ENCODE data around the gene RAB36. TPM values are rescaled to one million over a fixed set of nuclear protein-coding genes. Genes with fewer than 3 reads are reported as not detected.
A peak's percentile ranks its signal among the peaks of the same experiment; 100 is the strongest.

The RAB36 gene
- polyA plus RNA-seq (ENCODE audit: insufficient read length in 3 of 3), result 10 to 100 TPM; 16.6 to 20.2 (median 20.0) TPM
- long read RNA-seq, donor 1, result 0 reads
- long read RNA-seq, donor 2, partial matches to known transcripts, result 0 of 4 reads
- long read RNA-seq, donor 2, other reads (novel, unspliced or antisense), result 0 of 4 reads
- long read RNA-seq, donor 3, partial matches to known transcripts, result 0 of 2 reads
- long read RNA-seq, donor 3, other reads (novel, unspliced or antisense), result 0 of 2 reads
- long read RNA-seq, donor 4, partial matches to known transcripts, result 0 of 2 reads
- long read RNA-seq, donor 4, other reads (novel, unspliced or antisense), result 0 of 2 reads
- long read RNA-seq, donor 5, partial matches to known transcripts, result 8 of 10 reads
- long read RNA-seq, donor 5, other reads (novel, unspliced or antisense), result 0 of 10 reads
- long read RNA-seq, donor 6, partial matches to known transcripts, result 34 of 36 reads
- long read RNA-seq, donor 6, other reads (novel, unspliced or antisense), result 0 of 36 reads
- long read RNA-seq, donor 7, partial matches to known transcripts, result 30 of 34 reads
- long read RNA-seq, donor 7, other reads (novel, unspliced or antisense), result 0 of 34 reads
- long read RNA-seq, donor 8, result 0 reads
- long read RNA-seq, donor 9, partial matches to known transcripts, result 0 of 4 reads
- long read RNA-seq, donor 9, other reads (novel, unspliced or antisense), result 0 of 4 reads
- long read RNA-seq, donor 10, transcript RAB36-201 (11 exons, 3,828 nt), result major isoform, 6 of 6 reads
- long read RNA-seq, donor 10, partial matches to known transcripts, result 0 of 6 reads
- long read RNA-seq, donor 10, other reads (novel, unspliced or antisense), result 0 of 6 reads
- long read RNA-seq, donor 11, transcript RAB36-201 (11 exons, 3,828 nt), result major isoform, 5 of 5 reads
- long read RNA-seq, donor 11, partial matches to known transcripts, result 0 of 5 reads
- long read RNA-seq, donor 11, other reads (novel, unspliced or antisense), result 0 of 5 reads
- long read RNA-seq, donor 12, partial matches to known transcripts, result 0 of 3 reads
- long read RNA-seq, donor 12, other reads (novel, unspliced or antisense), result 0 of 3 reads
- long read RNA-seq, donor 13, partial matches to known transcripts, result 0 of 2 reads
- long read RNA-seq, donor 13, other reads (novel, unspliced or antisense), result 0 of 2 reads
- long read RNA-seq, donor 14, transcript RAB36-201 (11 exons, 3,828 nt), result major isoform, 5 of 5 reads
- long read RNA-seq, donor 14, partial matches to known transcripts, result 0 of 5 reads
- long read RNA-seq, donor 14, other reads (novel, unspliced or antisense), result 0 of 5 reads
- long read RNA-seq, donor 15, partial matches to known transcripts, result 5 of 9 reads
- long read RNA-seq, donor 15, other reads (novel, unspliced or antisense), result 0 of 9 reads
- long read RNA-seq, donor 16, partial matches to known transcripts, result 0 of 1 reads
- long read RNA-seq, donor 16, other reads (novel, unspliced or antisense), result 0 of 1 reads

- peak; percentile 98 for DNase-seq
Observed at GRCh38 chr22:23144932-23145877, at the start of gene RAB36. Gene RAB36 (plus strand): TSS chr22:23145477. CDS start chr22:23146617, 1,140 bp downstream.

- no peak for DNase-seq
Observed at GRCh38 chr22:23095733-23096342, 49.4 kb upstream of the RAB36 start.

GRCh38 chr22:23097412-23098229, 47.7 kb upstream of the RAB36 start:
- no peak for DNase-seq

GRCh38 chr22:23098230-23098705, 47.0 kb upstream of the RAB36 start:
- DNase-seq, result no peak

- DNase-seq, result no peak
Observed at GRCh38 chr22:23098718-23099530, 46.4 kb upstream of the RAB36 start.

- no peak for DNase-seq
Observed at GRCh38 chr22:23099531-23099804, 45.8 kb upstream of the RAB36 start.

GRCh38 chr22:23100124-23100801, 45.0 kb upstream of the RAB36 start:
- no peak for DNase-seq

- no peak for DNase-seq
Observed at GRCh38 chr22:23101524-23101923, 43.8 kb upstream of the RAB36 start.

- DNase-seq, result no peak
Observed at GRCh38 chr22:23102002-23102655, 43.1 kb upstream of the RAB36 start.

GRCh38 chr22:23102776-23103175, 42.5 kb upstream of the RAB36 start:
- DNase-seq, result no peak

- no peak for DNase-seq
Observed at GRCh38 chr22:23103199-23103954, 41.9 kb upstream of the RAB36 start.

GRCh38 chr22:23104187-23104971, 40.9 kb upstream of the RAB36 start:
- DNase-seq, result no peak

- no peak for DNase-seq
Observed at GRCh38 chr22:23105304-23105703, 40.0 kb upstream of the RAB36 start.

GRCh38 chr22:23105919-23106318, 39.4 kb upstream of the RAB36 start:
- no peak for DNase-seq

- no peak for DNase-seq
Observed at GRCh38 chr22:23106344-23106743, 38.9 kb upstream of the RAB36 start.
